Spleen (tissue), 7 donors: Measurements from ENCODE around the gene EPHB1.

Experiments
- POLR2A ChIP-seq, 3 donors: fragments of 450-650 bp; IDR thresholded peaks; one replicate each; pipeline ENCODE4 v1.5.1; 2017; ENCODE audit warnings: antibody characterized with exemption in 3 of 3, mild to moderate bottlenecking in 1 of 3
- POLR2AphosphoS5 ChIP-seq, 3 donors: sonication (generic); formaldehyde crosslinking; IDR thresholded peaks; one replicate each; pipeline ENCODE4 v1.5.1; 2017; ENCODE audit warnings: antibody characterized with exemption in 3 of 3
- TF ChIP-seq, protein P1 (sequence below), 11 experiments: fragments of 200-600 bp in 7 of 11; fragments of 450-650 bp in 4 of 11; sonication (generic) in 4 of 11; IDR thresholded peaks in 8 of 11; conservative IDR thresholded peaks in 3 of 11; 1 replicate in 7 of 11; 2 replicates in 4 of 11; pipeline versions ENCODE4 v1.4.0 to v1.8.0; 2016 to 2021; ENCODE audit warnings: antibody characterized with exemption in 11 of 11, inconsistent platforms in 4 of 11, mild to moderate bottlenecking in 1 of 11
- donor health status: DM: no; HTN: no; CAD: no; lungs with moderate emphysema.
- donor health status: DM: no; HTN: no; CAD: no.
- donor health status: DM: no; HTN: no; CAD: no.

- TF ChIP-seq, protein P1, sequence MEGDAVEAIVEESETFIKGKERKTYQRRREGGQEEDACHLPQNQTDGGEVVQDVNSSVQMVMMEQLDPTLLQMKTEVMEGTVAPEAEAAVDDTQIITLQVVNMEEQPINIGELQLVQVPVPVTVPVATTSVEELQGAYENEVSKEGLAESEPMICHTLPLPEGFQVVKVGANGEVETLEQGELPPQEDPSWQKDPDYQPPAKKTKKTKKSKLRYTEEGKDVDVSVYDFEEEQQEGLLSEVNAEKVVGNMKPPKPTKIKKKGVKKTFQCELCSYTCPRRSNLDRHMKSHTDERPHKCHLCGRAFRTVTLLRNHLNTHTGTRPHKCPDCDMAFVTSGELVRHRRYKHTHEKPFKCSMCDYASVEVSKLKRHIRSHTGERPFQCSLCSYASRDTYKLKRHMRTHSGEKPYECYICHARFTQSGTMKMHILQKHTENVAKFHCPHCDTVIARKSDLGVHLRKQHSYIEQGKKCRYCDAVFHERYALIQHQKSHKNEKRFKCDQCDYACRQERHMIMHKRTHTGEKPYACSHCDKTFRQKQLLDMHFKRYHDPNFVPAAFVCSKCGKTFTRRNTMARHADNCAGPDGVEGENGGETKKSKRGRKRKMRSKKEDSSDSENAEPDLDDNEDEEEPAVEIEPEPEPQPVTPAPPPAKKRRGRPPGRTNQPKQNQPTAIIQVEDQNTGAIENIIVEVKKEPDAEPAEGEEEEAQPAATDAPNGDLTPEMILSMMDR (IDR thresholded peaks at IDR 0.05 in 8 of 11, conservative IDR thresholded peaks at IDR 0.05 in 3 of 11), result no peak
- TF ChIP-seq POLR2A (IDR thresholded peaks at IDR 0.05) (no peak), POLR2AphosphoS5 (IDR thresholded peaks at IDR 0.05) (no peak)
Observed at GRCh38 chr3:135012101-135012500, 217.0 kb downstream of the EPHB1 start.
